ENCODE data around the gene FOXP1. TPM values are rescaled to one million over a fixed set of nuclear protein-coding genes. Genes with fewer than 3 reads are reported as not detected.
A peak's percentile ranks its signal among the peaks of the same experiment; 100 is the strongest.

Gene FOXP1
- total RNA-seq, 1 experiment from 2014 or later = 75.3 TPM

DNA sequence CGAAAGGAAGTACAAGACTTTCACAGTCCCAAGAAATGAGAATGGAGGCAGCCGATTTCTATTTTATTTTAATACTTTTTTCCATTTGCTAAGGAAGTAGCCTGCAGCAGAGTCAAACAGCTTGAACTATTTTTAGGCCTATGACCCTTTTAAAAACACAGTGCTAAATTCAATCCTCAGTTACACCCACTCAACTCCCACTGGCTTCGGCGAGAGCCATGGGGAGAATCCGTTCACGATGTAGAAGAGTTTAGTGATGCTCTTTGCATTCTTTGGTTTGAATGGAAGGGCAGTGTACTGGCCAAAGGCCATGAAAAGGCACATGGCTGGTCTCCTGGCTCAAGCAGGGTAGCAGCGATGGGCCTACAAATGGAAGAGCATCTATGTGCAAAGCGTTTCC lies 343.5 kb downstream of the FOXP1 start:
- Histone ChIP-seq H3K27ac (ENCODE audit: insufficient read length, low read depth, low read length) (no peak overlapping the region), H2AK5ac (ENCODE audit: insufficient read length, low read length) (no peak overlapping the region), H3K9ac (ENCODE audit: extremely low read depth, insufficient read length, low read length) (no peak overlapping the region), H3K4ac (ENCODE audit: low read depth, low read length) (no peak overlapping the region), H3K56ac (ENCODE audit: insufficient read length, low read depth, low read length) (no peak overlapping the region), H4K20me1 (ENCODE audit: control insufficient read depth, insufficient read depth, insufficient read length) (no peaks in the 10 kb centered on the region), H4K91ac (ENCODE audit: insufficient read length, low read depth, low read length) (no peak overlapping the region), H3K23ac (ENCODE audit: insufficient read length, low read depth, low read length) (no peak overlapping the region), H3K4me2 (ENCODE audit: insufficient read depth, insufficient read length, low read length) (no peak overlapping the region), H3K23me2 (ENCODE audit: insufficient read length, low read depth, low read length, poor library complexity, severe bottlenecking) (no peaks in the 10 kb centered on the region), H2BK12ac (ENCODE audit: insufficient read length, low read depth, low read length) (no peak overlapping the region), H4K8ac (replicated peaks; ENCODE audit: insufficient read length, low read depth, low read length) (no peak overlapping the region), H2BK20ac (ENCODE audit: low read depth, low read length, poor library complexity, severe bottlenecking) (no peak overlapping the region), H3K79me2 (ENCODE audit: insufficient read depth, low read length) (no peaks in the 10 kb centered on the region), H2BK120ac (ENCODE audit: low read depth, low read length, poor library complexity, severe bottlenecking) (no peak overlapping the region), H3K4me1 (ENCODE audit: insufficient read depth, low read length) (peaks cover 12% of the 10 kb centered on the region; the same call in 1 of the 2 replicates), H2BK15ac (ENCODE audit: low read depth, low read length) (no peak overlapping the region), H4K5ac (ENCODE audit: insufficient read length, low read depth, low read length) (no peak overlapping the region), H2AFZ (ENCODE audit: low read length) (no peak overlapping the region), H3K18ac (ENCODE audit: insufficient read length, low read depth, low read length) (no peak overlapping the region), H3T11ph (ENCODE audit: low read length) (no peak overlapping the region), H3K14ac (ENCODE audit: insufficient read depth, low read length) (no peak overlapping the region), H2BK5ac (ENCODE audit: insufficient read length, low read length) (no peak overlapping the region), H3K27me3 (ENCODE audit: insufficient read depth, low read length) (no peaks in the 10 kb centered on the region), H3K79me1 (ENCODE audit: insufficient read depth, low read depth, low read length, poor library complexity, severe bottlenecking) (no peaks in the 10 kb centered on the region), H3K9me3 (ENCODE audit: control insufficient read depth, low read depth, low read length) (no peaks in the 10 kb centered on the region)
- TF ChIP-seq, protein P1, sequence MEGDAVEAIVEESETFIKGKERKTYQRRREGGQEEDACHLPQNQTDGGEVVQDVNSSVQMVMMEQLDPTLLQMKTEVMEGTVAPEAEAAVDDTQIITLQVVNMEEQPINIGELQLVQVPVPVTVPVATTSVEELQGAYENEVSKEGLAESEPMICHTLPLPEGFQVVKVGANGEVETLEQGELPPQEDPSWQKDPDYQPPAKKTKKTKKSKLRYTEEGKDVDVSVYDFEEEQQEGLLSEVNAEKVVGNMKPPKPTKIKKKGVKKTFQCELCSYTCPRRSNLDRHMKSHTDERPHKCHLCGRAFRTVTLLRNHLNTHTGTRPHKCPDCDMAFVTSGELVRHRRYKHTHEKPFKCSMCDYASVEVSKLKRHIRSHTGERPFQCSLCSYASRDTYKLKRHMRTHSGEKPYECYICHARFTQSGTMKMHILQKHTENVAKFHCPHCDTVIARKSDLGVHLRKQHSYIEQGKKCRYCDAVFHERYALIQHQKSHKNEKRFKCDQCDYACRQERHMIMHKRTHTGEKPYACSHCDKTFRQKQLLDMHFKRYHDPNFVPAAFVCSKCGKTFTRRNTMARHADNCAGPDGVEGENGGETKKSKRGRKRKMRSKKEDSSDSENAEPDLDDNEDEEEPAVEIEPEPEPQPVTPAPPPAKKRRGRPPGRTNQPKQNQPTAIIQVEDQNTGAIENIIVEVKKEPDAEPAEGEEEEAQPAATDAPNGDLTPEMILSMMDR (conservative IDR thresholded peaks at IDR 0.05) = no peak
- no peaks in the 10 kb centered on the region for H3K27me3 Mint-ChIP-seq (ENCODE audit: low read depth)
- peaks cover 0 to 13% (median 10%) of the 10 kb centered on the region in 3 experiments; a peak in 5 of 7 replicates for H3K36me3 Mint-ChIP-seq (ENCODE audit: insufficient read depth in 1 of 3, low read depth in 3 of 3)
- H3K27ac Mint-ChIP-seq = peak overlapping the region; percentile 19 to 93 (median 38); a peak in 2 of 7 replicates
- no peaks in the 10 kb centered on the region for H3K9me3 Mint-ChIP-seq
- no peak for DNase-seq
- no peak overlapping the region for H3K4me3 Mint-ChIP-seq
- peaks cover 57% of the 10 kb centered on the region in 2 experiments for H3K4me1 Mint-ChIP-seq
- WGBS (ENCODE audit: extremely low coverage, insufficient read length, low lambda C conversion rate) = no CpG with 5 or more reads among the region's 8 CpGs

Measured in H9 (cell line).